BE2C (cell line): ENCODE data around the gene CNTROB.

Experiments used
- DNase-seq: peaks from one replicate; pipeline ENCODE4 v3.0.0-alpha.2; 2020
- H3K27me3 ChIP-seq: fragments of 250-450 bp; sonication (Bioruptor Pico); 2 replicates; pipeline ENCODE4 v1.5.1; 2020; ENCODE audit warnings: mild to moderate bottlenecking
- H3K36me3 ChIP-seq: fragments of 250-450 bp; sonication (Bioruptor Pico); 2 replicates; pipeline ENCODE4 v1.5.1; 2020; ENCODE audit warnings: mild to moderate bottlenecking
- H3K4me1 ChIP-seq: fragments of 250-450 bp; sonication (Bioruptor Pico); 2 replicates; pipeline ENCODE4 v1.5.1; 2020
- H3K4me3 ChIP-seq: 2 replicates; pipeline ENCODE4 v1.5.1; 2011; ENCODE audit warnings: low read depth, low read length
- H3K9me3 ChIP-seq: fragments of 250-450 bp; sonication (Bioruptor Pico); 2 replicates; pipeline ENCODE4 v1.5.1; 2020
- CTCF ChIP-seq: IDR thresholded peaks from 2 replicates; pipeline ENCODE4 v1.5.1; 2012; ENCODE audit warnings: mild to moderate bottlenecking, low read depth, low read length

The CNTROB gene

GRCh38 chr17:7982173-7982572 is 50.2 kb downstream of the CNTROB start:
- TF ChIP-seq CTCF: no peak
- Histone ChIP-seq H3K36me3 (no peaks in the 10 kb centered on the region), H3K9me3 (no peaks in the 10 kb centered on the region), H3K4me3 (no peak overlapping the region), H3K4me1 (no peaks in the 10 kb centered on the region), H3K27me3 (no peaks in the 10 kb centered on the region)
- no peak for DNase-seq

GRCh38 chr17:7982666-7983065 is 50.7 kb downstream of the CNTROB start:
- H3K9me3 ChIP-seq: no peaks in the 10 kb centered on the region
- TF ChIP-seq CTCF: 0 out of 2 replicates have a peak, but pooled peaks have one; percentile 1
- no peaks in the 10 kb centered on the region for H3K4me1 ChIP-seq
- H3K36me3 ChIP-seq: no peaks in the 10 kb centered on the region
- no peak overlapping the region for H3K4me3 ChIP-seq
- no peaks in the 10 kb centered on the region for H3K27me3 ChIP-seq
- no peak for DNase-seq

- no peaks in the 10 kb centered on the region for H3K4me1 ChIP-seq
- H3K27me3 ChIP-seq: no peaks in the 10 kb centered on the region
- no peaks in the 10 kb centered on the region for H3K36me3 ChIP-seq
- H3K4me3 ChIP-seq: no peak overlapping the region
- no peak for TF ChIP-seq CTCF
- DNase-seq: no peak
- no peaks in the 10 kb centered on the region for H3K9me3 ChIP-seq
Measured at GRCh38 chr17:7984904-7985303, 52.9 kb downstream of the CNTROB start.

GRCh38 chr17:7987112-7987893 is 55.3 kb downstream of the CNTROB start:
- no peak for TF ChIP-seq CTCF
- Histone ChIP-seq H3K36me3 (no peaks in the 10 kb centered on the region), H3K9me3 (no peaks in the 10 kb centered on the region), H3K4me3 (no peak overlapping the region), H3K27me3 (no peaks in the 10 kb centered on the region), H3K4me1 (no peaks in the 10 kb centered on the region)
- DNase-seq: no peak

- Histone ChIP-seq H3K9me3 (no peaks in the 10 kb centered on the region), H3K4me3 (no peak overlapping the region), H3K27me3 (no peaks in the 10 kb centered on the region), H3K4me1 (no peaks in the 10 kb centered on the region), H3K36me3 (no peaks in the 10 kb centered on the region)
- peak; percentile 49 for TF ChIP-seq CTCF
- DNase-seq: peak; percentile 52
Measured at GRCh38 chr17:7988750-7989178, 56.8 kb downstream of the CNTROB start.
